ENCODE results near the gene DCUN1D2.

DNA sequence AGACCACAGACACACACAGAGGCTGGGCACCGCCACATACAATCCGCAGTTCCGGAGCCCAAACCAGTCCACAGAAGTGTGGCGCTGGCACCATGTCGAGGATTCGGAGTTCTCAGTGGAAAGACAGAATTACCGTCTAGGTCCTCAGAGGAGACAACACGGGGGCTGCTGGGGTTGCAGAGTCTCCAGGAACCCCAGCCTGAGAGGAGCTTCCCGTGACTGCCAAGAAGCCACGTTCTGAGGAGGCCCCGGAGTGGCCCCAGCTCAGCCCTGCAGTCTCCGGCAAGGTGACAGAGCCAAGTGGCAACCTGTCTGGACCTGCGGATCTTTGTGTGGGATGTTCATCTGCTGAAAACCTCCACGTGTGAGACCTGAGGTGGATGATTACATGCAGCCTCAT, 29.9 kb downstream of the DCUN1D2 start:
- TF ChIP-seq, protein P1, sequence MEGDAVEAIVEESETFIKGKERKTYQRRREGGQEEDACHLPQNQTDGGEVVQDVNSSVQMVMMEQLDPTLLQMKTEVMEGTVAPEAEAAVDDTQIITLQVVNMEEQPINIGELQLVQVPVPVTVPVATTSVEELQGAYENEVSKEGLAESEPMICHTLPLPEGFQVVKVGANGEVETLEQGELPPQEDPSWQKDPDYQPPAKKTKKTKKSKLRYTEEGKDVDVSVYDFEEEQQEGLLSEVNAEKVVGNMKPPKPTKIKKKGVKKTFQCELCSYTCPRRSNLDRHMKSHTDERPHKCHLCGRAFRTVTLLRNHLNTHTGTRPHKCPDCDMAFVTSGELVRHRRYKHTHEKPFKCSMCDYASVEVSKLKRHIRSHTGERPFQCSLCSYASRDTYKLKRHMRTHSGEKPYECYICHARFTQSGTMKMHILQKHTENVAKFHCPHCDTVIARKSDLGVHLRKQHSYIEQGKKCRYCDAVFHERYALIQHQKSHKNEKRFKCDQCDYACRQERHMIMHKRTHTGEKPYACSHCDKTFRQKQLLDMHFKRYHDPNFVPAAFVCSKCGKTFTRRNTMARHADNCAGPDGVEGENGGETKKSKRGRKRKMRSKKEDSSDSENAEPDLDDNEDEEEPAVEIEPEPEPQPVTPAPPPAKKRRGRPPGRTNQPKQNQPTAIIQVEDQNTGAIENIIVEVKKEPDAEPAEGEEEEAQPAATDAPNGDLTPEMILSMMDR (IDR thresholded peaks at IDR 0.05): no peak
- TF ChIP-seq POLR2A (IDR thresholded peaks at IDR 0.05): no peak

All from ovary (tissue), 3 donors.